Nephron (organoid): ENCODE data around the gene CDH15.
"Not testable (repeated sequence)": the region's sequence is repeated elsewhere in the genome, so short reads cannot be mapped to it uniquely, and the experiment has no call there.

Experiments
- H3K27ac Mint-ChIP-seq, 3 experiments: 2 replicates each; pipeline ENCODE4 v1.8.0; 2020; ENCODE audit warnings: mixed read lengths in 3 of 3, mild to moderate bottlenecking in 2 of 3, moderate library complexity in 1 of 3
- H3K27me3 Mint-ChIP-seq: 2 replicates; pipeline ENCODE4 v1.8.0; 2021; ENCODE audit warnings: low read depth, mild to moderate bottlenecking, moderate library complexity, mixed read lengths
- H3K36me3 Mint-ChIP-seq: 2 replicates; pipeline ENCODE4 v1.8.0; 2020; ENCODE audit warnings: low read depth, mixed read lengths
- H3K4me1 Mint-ChIP-seq: 2 replicates; pipeline ENCODE4 v1.8.0; 2020; ENCODE audit warnings: mixed read lengths
- H3K4me3 Mint-ChIP-seq, 3 experiments: 2 replicates each; pipeline ENCODE4 v1.8.0; 2020; ENCODE audit warnings: mild to moderate bottlenecking in 3 of 3, mixed read lengths in 3 of 3, moderate library complexity in 2 of 3
- H3K9me3 Mint-ChIP-seq: 2 replicates; pipeline ENCODE4 v1.8.0; 2020; ENCODE audit warnings: mixed read lengths
- CTCF ChIP-seq, 3 experiments: fragments of 200-600 bp; sonication (generic); IDR thresholded peaks; one replicate each; pipeline ENCODE4 v1.5.0; 2021; ENCODE audit warnings: antibody characterized with exemption in 3 of 3; ENCODE audit not compliant: unreplicated experiment in 3 of 3

The CDH15 gene

GRCh38 chr16:89191033-89191900 is 19.7 kb downstream of the CDH15 start:
- Mint-ChIP-seq H3K36me3 (peaks cover 4% of the 10 kb centered on the region), H3K4me3 (peak overlapping the region; percentile 17 to 67 (median 63)), H3K27ac (no peak overlapping the region), H3K4me1 (no peaks in the 10 kb centered on the region), H3K27me3 (peaks cover 22% of the 10 kb centered on the region), H3K9me3 (no peaks in the 10 kb centered on the region)
- no peak for TF ChIP-seq CTCF (IDR thresholded peaks at IDR 0.05; ENCODE audit: unreplicated experiment in 3 of 3)

GRCh38 chr16:89191901-89192185 is 20.3 kb downstream of the CDH15 start:
- H3K27ac Mint-ChIP-seq: no peak overlapping the region
- peaks cover 27% of the 10 kb centered on the region for H3K27me3 Mint-ChIP-seq
- H3K4me1 Mint-ChIP-seq: no peaks in the 10 kb centered on the region
- H3K9me3 Mint-ChIP-seq: no peaks in the 10 kb centered on the region
- no peak overlapping the region for H3K4me3 Mint-ChIP-seq
- TF ChIP-seq CTCF (IDR thresholded peaks at IDR 0.05; ENCODE audit: unreplicated experiment in 3 of 3): no peak
- H3K36me3 Mint-ChIP-seq: peaks cover 4% of the 10 kb centered on the region

- peaks cover 25% of the 10 kb centered on the region for H3K27me3 Mint-ChIP-seq
- not testable (repeated sequence) for H3K4me1 Mint-ChIP-seq, H3K4me3 Mint-ChIP-seq, H3K27ac Mint-ChIP-seq, H3K9me3 Mint-ChIP-seq, H3K36me3 Mint-ChIP-seq
Observed at GRCh38 chr16:89192186-89192955, 20.8 kb downstream of the CDH15 start.

- Mint-ChIP-seq H3K4me1 (no peaks in the 10 kb centered on the region), H3K27me3 (peaks cover 31% of the 10 kb centered on the region), H3K4me3 (no peak overlapping the region), H3K36me3 (peaks cover 4% of the 10 kb centered on the region), H3K9me3 (no peaks in the 10 kb centered on the region), H3K27ac (no peak overlapping the region)
- no peak for TF ChIP-seq CTCF (IDR thresholded peaks at IDR 0.05; ENCODE audit: unreplicated experiment in 3 of 3)
Observed at GRCh38 chr16:89192956-89193575, 21.5 kb downstream of the CDH15 start.

- Mint-ChIP-seq H3K27ac (no peak overlapping the region), H3K36me3 (peaks cover 4% of the 10 kb centered on the region), H3K4me1 (no peaks in the 10 kb centered on the region), H3K27me3 (peaks cover 28% of the 10 kb centered on the region), H3K4me3 (no peak overlapping the region), H3K9me3 (no peaks in the 10 kb centered on the region)
- no peak for TF ChIP-seq CTCF (IDR thresholded peaks at IDR 0.05; ENCODE audit: unreplicated experiment in 3 of 3)
Observed at GRCh38 chr16:89193576-89194293, 22.2 kb downstream of the CDH15 start.
